ENCODE measurements around the gene PTPRM.

Gene PTPRM

GRCh38 chr18:8400193-8400752 lies 833.2 kb downstream of the PTPRM start:
- DNase-seq (ENCODE audit: low spot score), result no peak

GRCh38 chr18:8400825-8401224 lies 833.7 kb downstream of the PTPRM start:
- DNase-seq (ENCODE audit: low spot score), result no peak

- no peak for DNase-seq (ENCODE audit: low spot score)
Measured at GRCh38 chr18:8401606-8402005, 834.5 kb downstream of the PTPRM start.

- no peak for DNase-seq (ENCODE audit: low spot score)
Measured at GRCh38 chr18:8402237-8402636, 835.1 kb downstream of the PTPRM start.

- DNase-seq (ENCODE audit: low spot score), result no peak
Measured at GRCh38 chr18:8403713-8404112, 836.6 kb downstream of the PTPRM start.

GRCh38 chr18:8406186-8406867 lies 839.2 kb downstream of the PTPRM start:
- DNase-seq (ENCODE audit: low spot score), result no peak

- DNase-seq (ENCODE audit: low spot score), result no peak
Measured at GRCh38 chr18:8406868-8407250, 839.7 kb downstream of the PTPRM start.

- no peak for DNase-seq (ENCODE audit: low spot score)
Measured at GRCh38 chr18:8409151-8409550, 842.0 kb downstream of the PTPRM start.

GRCh38 chr18:8411492-8411891 lies 844.4 kb downstream of the PTPRM start:
- DNase-seq (ENCODE audit: low spot score), result no peak

- no peak for DNase-seq (ENCODE audit: low spot score)
Measured at GRCh38 chr18:8412117-8412516, 845.0 kb downstream of the PTPRM start.

GRCh38 chr18:8413189-8413588 lies 846.1 kb downstream of the PTPRM start:
- DNase-seq (ENCODE audit: low spot score), result no peak

- DNase-seq (ENCODE audit: low spot score), result no peak
Measured at GRCh38 chr18:8413751-8414150, 846.6 kb downstream of the PTPRM start.

- DNase-seq (ENCODE audit: low spot score), result no peak
Measured at GRCh38 chr18:8416212-8417019, 849.3 kb downstream of the PTPRM start.

GRCh38 chr18:8422391-8422790 lies 855.3 kb downstream of the PTPRM start:
- DNase-seq (ENCODE audit: low spot score), result no peak

- DNase-seq (ENCODE audit: low spot score), result no peak
Measured at GRCh38 chr18:8423051-8423557, 856.0 kb downstream of the PTPRM start.

- DNase-seq (ENCODE audit: low spot score), result no peak
Measured at GRCh38 chr18:8424481-8424880, 857.4 kb downstream of the PTPRM start.

GRCh38 chr18:8424917-8425725 lies 858.0 kb downstream of the PTPRM start:
- no peak for DNase-seq (ENCODE audit: low spot score)

GRCh38 chr18:8426401-8426800 lies 859.3 kb downstream of the PTPRM start:
- DNase-seq (ENCODE audit: low spot score), result no peak

GRCh38 chr18:8427339-8427738 lies 860.2 kb downstream of the PTPRM start:
- no peak for DNase-seq (ENCODE audit: low spot score)

GRCh38 chr18:8428951-8429350 lies 861.8 kb downstream of the PTPRM start:
- DNase-seq (ENCODE audit: low spot score), result no peak

- no peak for DNase-seq (ENCODE audit: low spot score)
Measured at GRCh38 chr18:8431036-8431435, 863.9 kb downstream of the PTPRM start.

GRCh38 chr18:8433323-8433722 lies 866.2 kb downstream of the PTPRM start:
- DNase-seq (ENCODE audit: low spot score), result no peak

Data from HuH-7.5 (cell line).